Measurements from ENCODE around the gene MISP.
"Not testable (repeated sequence)": the region's sequence is repeated elsewhere in the genome, so short reads cannot be mapped to it uniquely, and the experiment has no call there.

The MISP gene

GRCh38 chr19:737591-738093 lies 13.3 kb upstream of the MISP start:
- peak; percentile 63 for TF ChIP-seq CTCF (IDR thresholded peaks at IDR 0.05; ENCODE audit: low read depth, low read length)
- no peak for DNase-seq (ENCODE audit: extremely low read depth, low read depth)

- TF ChIP-seq CTCF (IDR thresholded peaks at IDR 0.05; ENCODE audit: low read depth, low read length), result no peak
Measured at GRCh38 chr19:738509-739128, 12.3 kb upstream of the MISP start.

GRCh38 chr19:739998-740715 lies 10.8 kb upstream of the MISP start:
- DNase-seq (ENCODE audit: extremely low read depth, low read depth), result no peak
- TF ChIP-seq CTCF (IDR thresholded peaks at IDR 0.05; ENCODE audit: low read depth, low read length), result no peak

More at GRCh38 chr19:738509-739128, 12.3 kb upstream of the MISP start:
- DNase-seq (ENCODE audit: extremely low read depth, low read depth), result no peak

GRCh38 chr19:740816-741505 lies 10.0 kb upstream of the MISP start:
- DNase-seq (ENCODE audit: extremely low read depth, low read depth), result not testable (repeated sequence)

GRCh38 chr19:741506-742131 lies 9.3 kb upstream of the MISP start:
- no peak for DNase-seq (ENCODE audit: extremely low read depth, low read depth)
- peak; percentile 9 for TF ChIP-seq CTCF (IDR thresholded peaks at IDR 0.05; ENCODE audit: low read depth, low read length)

- TF ChIP-seq CTCF (IDR thresholded peaks at IDR 0.05; ENCODE audit: low read depth, low read length), result no peak
- DNase-seq (ENCODE audit: extremely low read depth, low read depth), result no peak
Measured at GRCh38 chr19:742540-743075, 8.3 kb upstream of the MISP start.

- no peak for DNase-seq (ENCODE audit: extremely low read depth, low read depth)
- TF ChIP-seq CTCF (IDR thresholded peaks at IDR 0.05; ENCODE audit: low read depth, low read length), result no peak
Measured at GRCh38 chr19:743168-743687, 7.7 kb upstream of the MISP start.

GRCh38 chr19:745138-745537 lies 5.8 kb upstream of the MISP start:
- not testable (repeated sequence) for DNase-seq (ENCODE audit: extremely low read depth, low read depth)

All from AG09319 (cell line).